ENCODE results near the gene PTBP3. TPM values are rescaled to one million over a fixed set of nuclear protein-coding genes. Genes with fewer than 3 reads are reported as not detected.

The PTBP3 gene
- total RNA-seq, 1 experiment from 2014 or later: 141 TPM

GRCh38 chr9:112179816-112180215 is 153.6 kb downstream of the PTBP3 start:
- H3K36me3 ChIP-seq (ENCODE audit: low read depth): no peaks in the 10 kb centered on the region
- ChIA-PET CTCF (no interaction called here), POLR2A (ENCODE audit: unreplicated experiment) (interaction anchor here (0.7 kb wide), 3 partner anchors 9 to 81 kb away, joined by 3 to 25 read pairs (median 4); no protein-coding TSS in a partner anchor)
- intact Hi-C loops (cut with micrococcal nuclease; ENCODE audit: unreplicated experiment): no loop called here
- peaks cover 35% of the 10 kb centered on the region for H3K4me1 ChIP-seq (replicated peaks; ENCODE audit: insufficient read depth)
- TF ChIP-seq EZH2 (IDR thresholded peaks at IDR 0.05; ENCODE audit: low read depth) (no peak), CTCF (conservative IDR thresholded peaks at IDR 0.05) (no peak)
- no peak for DNase-seq
- peaks cover 50% of the 10 kb centered on the region for H3F3A ChIP-seq (ENCODE audit: insufficient read depth, low read depth)
- no peak overlapping the region for H3K4me3 ChIP-seq
- peak overlapping the region; percentile 57 for H3K4me2 ChIP-seq
- peaks cover 6% of the 10 kb centered on the region for H3K79me2 ChIP-seq (ENCODE audit: low read depth)
- BruUV-seq (replicated peaks): no TSS peak
- H3K9me2 ChIP-seq (ENCODE audit: insufficient read depth): no peaks in the 10 kb centered on the region
- no peaks in the 10 kb centered on the region for H3K27me3 ChIP-seq (ENCODE audit: insufficient read depth, low read depth)
- H3K27ac ChIP-seq: peak overlapping the region; percentile 55
- H3K9me3 ChIP-seq (ENCODE audit: insufficient read depth, low read depth): no peaks in the 10 kb centered on the region
- H4K20me1 ChIP-seq (ENCODE audit: insufficient read depth): no peaks in the 10 kb centered on the region
- H2AFZ ChIP-seq: no peak overlapping the region

- CTCF ChIA-PET: interaction anchor here (1.4 kb wide), 1 partner anchor 64 kb away, joined by 3 read pairs; no protein-coding TSS in a partner anchor
Measured at GRCh38 chr9:112176524-112176923, 156.9 kb downstream of the PTBP3 start.

GRCh38 chr9:112175796-112176315 is 157.6 kb downstream of the PTBP3 start:
- TF ChIP-seq CTCF (conservative IDR thresholded peaks at IDR 0.05): no peak
- DNase-seq: no peak
- Histone ChIP-seq H3K4me1 (replicated peaks; ENCODE audit: insufficient read depth) (peaks cover 65% of the 10 kb centered on the region), H3K27me3 (ENCODE audit: insufficient read depth, low read depth) (no peaks in the 10 kb centered on the region), H3K4me2 (peak overlapping the region; percentile 95), H2AFZ (no peak overlapping the region), H4K20me1 (ENCODE audit: insufficient read depth) (no peaks in the 10 kb centered on the region), H3K36me3 (ENCODE audit: low read depth) (peaks cover 8% of the 10 kb centered on the region; the same call in 1 of the 2 replicates), H3K9me3 (ENCODE audit: insufficient read depth, low read depth) (no peaks in the 10 kb centered on the region), H3K27ac (peak overlapping the region; percentile 86; the same call in 1 of the 2 replicates), H3K4me3 (peak overlapping the region; percentile 84), H3F3A (ENCODE audit: insufficient read depth, low read depth) (peaks cover 56% of the 10 kb centered on the region), H3K9me2 (ENCODE audit: insufficient read depth) (no peaks in the 10 kb centered on the region), H3K79me2 (ENCODE audit: low read depth) (peaks cover 42% of the 10 kb centered on the region)
- ChIA-PET POLR2A (ENCODE audit: unreplicated experiment) (interaction anchor here (0.6 kb wide), 1 partner anchor 31 kb away, joined by 4 read pairs; no protein-coding TSS in a partner anchor), CTCF (interaction anchor here (1.4 kb wide), 1 partner anchor 63 kb away, joined by 3 read pairs; no protein-coding TSS in a partner anchor)
- BruUV-seq (replicated peaks): no TSS peak
- intact Hi-C loops (cut with micrococcal nuclease; ENCODE audit: unreplicated experiment): no loop called here

More at GRCh38 chr9:112176524-112176923, 156.9 kb downstream of the PTBP3 start:
- BruUV-seq (replicated peaks): no TSS peak
- H2AFZ ChIP-seq: no peak overlapping the region
- no peaks in the 10 kb centered on the region for H3K9me3 ChIP-seq (ENCODE audit: insufficient read depth, low read depth)
- H3K9me2 ChIP-seq (ENCODE audit: insufficient read depth): no peaks in the 10 kb centered on the region
- H3K79me2 ChIP-seq (ENCODE audit: low read depth): peaks cover 35% of the 10 kb centered on the region
- H3K4me3 ChIP-seq: no peak overlapping the region
- H3K4me1 ChIP-seq (replicated peaks; ENCODE audit: insufficient read depth): peaks cover 64% of the 10 kb centered on the region
- H4K20me1 ChIP-seq (ENCODE audit: insufficient read depth): no peaks in the 10 kb centered on the region
- intact Hi-C loops (cut with micrococcal nuclease; ENCODE audit: unreplicated experiment): no loop called here
- H3K27ac ChIP-seq: no peak overlapping the region
- H3K36me3 ChIP-seq (ENCODE audit: low read depth): peaks cover 8% of the 10 kb centered on the region; the same call in 1 of the 2 replicates
- H3K27me3 ChIP-seq (ENCODE audit: insufficient read depth, low read depth): no peaks in the 10 kb centered on the region
- peaks cover 56% of the 10 kb centered on the region for H3F3A ChIP-seq (ENCODE audit: insufficient read depth, low read depth)
- no peak overlapping the region for H3K4me2 ChIP-seq
- POLR2A ChIA-PET (ENCODE audit: unreplicated experiment): interaction anchor here (0.6 kb wide), 2 partner anchors 30 to 955 kb away, joined by 4 read pairs; no protein-coding TSS in a partner anchor
- TF ChIP-seq CTCF (conservative IDR thresholded peaks at IDR 0.05) (no peak), EZH2 (IDR thresholded peaks at IDR 0.05; ENCODE audit: low read depth) (no peak)
- no peak for DNase-seq
